Lung (tissue), 12 donors: Measurements from ENCODE around the gene TRANK1. TPM values are rescaled to one million over a fixed set of nuclear protein-coding genes. Genes with fewer than 3 reads are reported as not detected.
"Not testable (repeated sequence)": the region's sequence is repeated elsewhere in the genome, so short reads cannot be mapped to it uniquely, and the experiment has no call there.

Experiments used
- ATAC-seq: fragments of 200-7000 bp; cut with Tn5 transposase; one replicate; pipeline ENCODE4 v1.9.1; 2020; ENCODE audit warnings: moderate number of reproducible peaks; ENCODE audit not compliant: insufficient read depth, low FRiP score
- DNase-seq, 3 donors: peaks; one replicate each; pipeline ENCODE4 v3.0.0-alpha.2; 2013 to 2017
- H3K27ac ChIP-seq, 2 donors: one replicate each; pipeline ENCODE4 v1.5.1; 2013; ENCODE audit warnings: mild to moderate bottlenecking in 2 of 2, moderate library complexity in 2 of 2, control low read depth in 1 of 2, inconsistent platforms in 1 of 2, low read depth in 1 of 2, low read length in 1 of 2
- H3K27me3 ChIP-seq, 3 donors: one replicate each; pipeline ENCODE4 v1.5.1; 2013; ENCODE audit warnings: low read length in 2 of 3; ENCODE audit not compliant: control insufficient read depth in 3 of 3, insufficient read depth in 3 of 3
- H3K36me3 ChIP-seq, 4 donors: one replicate each; pipeline ENCODE4 v1.5.1; 2013; ENCODE audit warnings: low read length in 4 of 4, mild to moderate bottlenecking in 1 of 4, moderate library complexity in 1 of 4; ENCODE audit not compliant: control insufficient read depth in 4 of 4, insufficient read depth in 4 of 4
- H3K4me1 ChIP-seq, 5 donors: one replicate each; pipeline ENCODE4 v1.5.1; 2013; ENCODE audit warnings: low read length in 5 of 5, mild to moderate bottlenecking in 2 of 5, moderate library complexity in 1 of 5; ENCODE audit not compliant: control insufficient read depth in 5 of 5, insufficient read depth in 5 of 5
- H3K4me3 ChIP-seq: one replicate; pipeline ENCODE4 v1.5.1; 2013; ENCODE audit warnings: mild to moderate bottlenecking, control low read depth, moderate library complexity
- H3K9ac ChIP-seq, 2 donors: one replicate each; pipeline ENCODE4 v1.5.1; 2013; ENCODE audit warnings: low read length in 2 of 2, control low read depth in 1 of 2; ENCODE audit not compliant: insufficient read depth in 1 of 2
- H3K9me3 ChIP-seq, 4 donors: one replicate each; pipeline ENCODE4 v1.5.1; 2013; ENCODE audit warnings: low read length in 3 of 4, mild to moderate bottlenecking in 1 of 4, moderate library complexity in 1 of 4; ENCODE audit not compliant: control insufficient read depth in 4 of 4, insufficient read depth in 3 of 4
- CTCF ChIP-seq: IDR thresholded peaks from 2 replicates; pipeline ENCODE4 v1.5.1; 2012; ENCODE audit warnings: mild to moderate bottlenecking; ENCODE audit errors: control extremely low read depth, extremely low read depth
- WGBS, 2 donors: extraction: QIAGEN DNeasy Blood & Tissue Kit; methylation state at CpG; one replicate each; pipeline ENCODE4 v1.1.7; 2013; 5-methylcytosine and 5-hydroxymethylcytosine counted together
- polyA plus RNA-seq, 2 donors: library from polyadenylated mRNA; stranded (reverse); fragments of 200-250 nt; gene quantifications; one replicate each; pipeline ENCODE4 v1.2.1, GENCODE V29; 2013
- total RNA-seq, 2 donors: library from RNA; depleted of rRNA in 1 of 2; stranded (reverse); fragments of >200 nt in 1 of 2; gene quantifications; one replicate each; pipeline ENCODE4 v1.2.1, GENCODE V29; 2014 to 2021
- donor health status: control.
- donor health status: control.
- donor health status: Bipolar disorder and iron deficiency.
- donor health status: healthy.
- donor health status: DM: yes; HTN: yes; CAD: no.

Gene TRANK1
- total and polyA plus RNA-seq, 4 donors: 4.3 to 34.3 (median 15.1) TPM

GRCh38 chr3:36965440-36965839, 20.6 kb upstream of the TRANK1 start:
- WGBS, 2 donors: 69 to 78% methylated on average over 3 of the region's 3 CpGs
- no peak for ATAC-seq
- DNase-seq: peak; percentile 76 to 90 (median 83)

GRCh38 chr3:36964817-36965216, 20.0 kb upstream of the TRANK1 start:
- H3K36me3 ChIP-seq: no peaks in the 10 kb centered on the region
- no peaks in the 10 kb centered on the region for H3K9me3 ChIP-seq
- no peak for TF ChIP-seq CTCF
- ATAC-seq (no peak), DNase-seq (no peak)
- no peaks in the 10 kb centered on the region for H3K4me1 ChIP-seq
- H3K4me3 ChIP-seq: no peak overlapping the region
- H3K27ac ChIP-seq: peak overlapping the region in 1 of 2 donors; percentile 85
- no peaks in the 10 kb centered on the region for H3K27me3 ChIP-seq
- H3K9ac ChIP-seq: no peak overlapping the region

More at GRCh38 chr3:36965440-36965839, 20.6 kb upstream of the TRANK1 start:
- H3K9ac ChIP-seq: no peak overlapping the region
- no peak for TF ChIP-seq CTCF
- H3K27ac ChIP-seq: peak overlapping the region in 1 of 2 donors; percentile 31
- no peaks in the 10 kb centered on the region for H3K27me3 ChIP-seq
- no peaks in the 10 kb centered on the region for H3K9me3 ChIP-seq
- H3K4me3 ChIP-seq: no peak overlapping the region
- H3K36me3 ChIP-seq: no peaks in the 10 kb centered on the region
- H3K4me1 ChIP-seq: no peaks in the 10 kb centered on the region

- Histone ChIP-seq H3K4me3 (no peak overlapping the region), H3K27me3 (no peaks in the 10 kb centered on the region), H3K9ac (no peak overlapping the region), H3K27ac (no peak overlapping the region), H3K4me1 (no peaks in the 10 kb centered on the region), H3K36me3 (no peaks in the 10 kb centered on the region), H3K9me3 (no peaks in the 10 kb centered on the region)
- ATAC-seq (no peak), DNase-seq (no peak)
- no peak for TF ChIP-seq CTCF
- 91 to 100% methylated on average over 1 of the region's 1 CpG for WGBS, 2 donors
Observed at GRCh38 chr3:36964331-36964730, 19.5 kb upstream of the TRANK1 start.

- not testable (repeated sequence) for H3K9ac ChIP-seq, H3K27ac ChIP-seq, H3K27me3 ChIP-seq, H3K9me3 ChIP-seq, H3K4me3 ChIP-seq, DNase-seq, H3K36me3 ChIP-seq, ATAC-seq, H3K4me1 ChIP-seq
- 97 to 98% methylated on average over 7 of the region's 7 CpGs for WGBS, 2 donors
Observed at GRCh38 chr3:36963008-36963407, 18.2 kb upstream of the TRANK1 start.
